Measurements from ENCODE around the gene TMEM214.

TMEM214 gene, protein sequence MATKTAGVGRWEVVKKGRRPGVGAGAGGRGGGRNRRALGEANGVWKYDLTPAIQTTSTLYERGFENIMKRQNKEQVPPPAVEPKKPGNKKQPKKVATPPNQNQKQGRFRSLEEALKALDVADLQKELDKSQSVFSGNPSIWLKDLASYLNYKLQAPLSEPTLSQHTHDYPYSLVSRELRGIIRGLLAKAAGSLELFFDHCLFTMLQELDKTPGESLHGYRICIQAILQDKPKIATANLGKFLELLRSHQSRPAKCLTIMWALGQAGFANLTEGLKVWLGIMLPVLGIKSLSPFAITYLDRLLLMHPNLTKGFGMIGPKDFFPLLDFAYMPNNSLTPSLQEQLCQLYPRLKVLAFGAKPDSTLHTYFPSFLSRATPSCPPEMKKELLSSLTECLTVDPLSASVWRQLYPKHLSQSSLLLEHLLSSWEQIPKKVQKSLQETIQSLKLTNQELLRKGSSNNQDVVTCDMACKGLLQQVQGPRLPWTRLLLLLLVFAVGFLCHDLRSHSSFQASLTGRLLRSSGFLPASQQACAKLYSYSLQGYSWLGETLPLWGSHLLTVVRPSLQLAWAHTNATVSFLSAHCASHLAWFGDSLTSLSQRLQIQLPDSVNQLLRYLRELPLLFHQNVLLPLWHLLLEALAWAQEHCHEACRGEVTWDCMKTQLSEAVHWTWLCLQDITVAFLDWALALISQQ

DNA sequence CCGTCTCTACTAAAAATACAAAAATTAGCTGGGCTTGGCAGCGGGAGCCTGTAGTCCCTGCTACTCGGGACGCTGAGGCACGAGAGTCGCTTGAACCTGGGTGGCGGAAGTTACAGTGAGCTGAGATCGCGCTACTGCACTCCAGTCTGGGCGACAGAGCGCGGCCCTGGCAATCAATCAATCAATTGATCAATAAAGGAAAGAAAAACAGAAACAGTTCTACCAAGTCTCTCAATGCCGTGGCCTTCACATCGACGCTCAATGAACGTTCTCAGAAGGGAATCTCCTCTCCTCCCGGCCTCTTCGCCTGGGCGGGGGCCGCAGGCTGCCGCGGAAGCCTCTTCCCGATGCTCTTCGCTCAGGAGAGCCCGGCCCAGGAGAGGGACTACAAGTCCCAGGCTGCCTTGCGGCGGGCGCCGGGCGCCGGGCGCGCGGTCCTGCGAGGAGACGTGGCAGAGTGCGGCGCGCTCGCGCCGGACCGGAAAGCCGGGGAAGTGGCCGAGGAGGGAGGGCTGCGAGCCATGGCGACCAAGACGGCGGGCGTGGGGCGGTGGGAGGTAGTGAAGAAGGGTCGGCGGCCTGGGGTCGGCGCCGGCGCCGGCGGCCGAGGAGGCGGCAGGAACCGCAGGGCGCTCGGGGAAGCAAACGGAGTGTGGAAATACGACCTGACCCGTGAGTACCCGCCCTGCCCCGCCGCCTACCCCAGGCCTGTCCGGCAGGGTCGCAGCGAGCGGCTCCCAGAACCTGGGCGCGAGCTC lies at the start of gene TMEM214:
Gene TMEM214, plus strand, starts transcription at position 471 of the 758 bp plus-strand sequence. Its CDS starts 51 bp downstream, at position 522.
- no peak; the same call in 1 of the 2 replicates for TF ChIP-seq GATA2 (IDR thresholded peaks at IDR 0.05; ENCODE audit: low read depth, low read length)
- no peak for TF ChIP-seq GATA3 (IDR thresholded peaks at IDR 0.05; ENCODE audit: low read depth, low read length)

DNA sequence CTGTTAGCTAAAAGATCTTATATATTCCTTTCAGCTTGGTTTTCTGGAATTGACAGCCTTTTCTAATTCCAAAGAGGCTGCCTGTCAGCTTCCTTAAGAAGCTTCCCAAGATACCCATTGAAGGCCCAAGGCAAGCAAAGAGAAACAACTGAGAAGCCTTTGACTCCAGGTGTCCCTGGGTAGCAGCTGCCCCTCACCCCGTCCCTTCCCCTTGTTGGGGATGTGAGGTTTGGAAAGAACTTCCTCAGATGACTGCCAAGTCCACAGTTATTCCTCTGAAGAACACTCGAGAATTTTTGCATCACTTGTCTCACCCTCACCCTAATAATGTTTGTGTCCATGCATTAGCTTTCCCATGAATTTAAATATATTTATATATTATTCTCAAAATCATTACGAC lies 49.0 kb upstream of the TMEM214 start:
- TF ChIP-seq GATA3 (IDR thresholded peaks at IDR 0.05; ENCODE audit: low read depth, low read length), result no peak
- no peak for TF ChIP-seq GATA2 (IDR thresholded peaks at IDR 0.05; ENCODE audit: low read depth, low read length)

DNA sequence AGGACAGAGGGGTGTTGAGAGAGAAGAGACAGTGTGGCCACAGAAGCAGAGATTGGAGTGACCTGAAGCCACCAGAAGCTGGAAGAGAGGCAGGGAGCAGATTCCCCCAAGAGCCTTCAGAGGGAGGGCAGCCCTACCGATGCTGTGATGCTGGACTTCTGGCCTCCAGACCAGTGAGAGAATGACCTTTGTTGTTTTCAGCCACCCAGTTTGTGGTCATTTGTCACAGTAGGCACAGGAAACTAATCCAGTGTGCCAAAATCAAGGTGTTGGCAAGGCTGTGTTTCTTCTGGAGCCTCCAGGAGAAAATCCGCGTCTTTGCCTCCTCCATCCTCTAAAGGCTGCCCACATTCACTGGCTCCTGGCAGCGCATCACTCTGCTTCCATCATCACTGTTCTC lies 47.0 kb upstream of the TMEM214 start:
- TF ChIP-seq GATA3 (IDR thresholded peaks at IDR 0.05; ENCODE audit: low read depth, low read length) (no peak), GATA2 (IDR thresholded peaks at IDR 0.05; ENCODE audit: low read depth, low read length) (no peak)

DNA sequence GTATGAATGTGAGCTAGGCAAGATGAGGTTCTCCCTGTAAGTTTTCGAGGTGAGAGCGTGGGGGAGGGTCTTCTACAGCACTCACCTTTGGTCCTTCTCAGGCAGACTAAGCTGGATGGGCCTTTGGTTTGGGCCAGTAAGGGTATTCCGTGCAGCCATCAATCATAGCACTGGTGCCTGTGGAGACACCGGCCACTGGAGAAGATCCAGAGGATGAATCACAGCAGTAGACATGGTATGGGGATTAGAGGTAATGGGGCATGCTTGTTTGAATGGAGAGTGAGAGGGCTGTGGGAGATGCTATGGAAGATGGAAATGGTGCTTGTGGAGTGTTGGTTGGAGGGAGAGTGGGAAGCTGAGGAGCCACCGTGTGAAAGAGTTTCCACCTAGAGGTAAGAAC lies 46.2 kb upstream of the TMEM214 start:
- no peak for TF ChIP-seq GATA3 (IDR thresholded peaks at IDR 0.05; ENCODE audit: low read depth, low read length)
- TF ChIP-seq GATA2 (IDR thresholded peaks at IDR 0.05; ENCODE audit: low read depth, low read length), result no peak

DNA sequence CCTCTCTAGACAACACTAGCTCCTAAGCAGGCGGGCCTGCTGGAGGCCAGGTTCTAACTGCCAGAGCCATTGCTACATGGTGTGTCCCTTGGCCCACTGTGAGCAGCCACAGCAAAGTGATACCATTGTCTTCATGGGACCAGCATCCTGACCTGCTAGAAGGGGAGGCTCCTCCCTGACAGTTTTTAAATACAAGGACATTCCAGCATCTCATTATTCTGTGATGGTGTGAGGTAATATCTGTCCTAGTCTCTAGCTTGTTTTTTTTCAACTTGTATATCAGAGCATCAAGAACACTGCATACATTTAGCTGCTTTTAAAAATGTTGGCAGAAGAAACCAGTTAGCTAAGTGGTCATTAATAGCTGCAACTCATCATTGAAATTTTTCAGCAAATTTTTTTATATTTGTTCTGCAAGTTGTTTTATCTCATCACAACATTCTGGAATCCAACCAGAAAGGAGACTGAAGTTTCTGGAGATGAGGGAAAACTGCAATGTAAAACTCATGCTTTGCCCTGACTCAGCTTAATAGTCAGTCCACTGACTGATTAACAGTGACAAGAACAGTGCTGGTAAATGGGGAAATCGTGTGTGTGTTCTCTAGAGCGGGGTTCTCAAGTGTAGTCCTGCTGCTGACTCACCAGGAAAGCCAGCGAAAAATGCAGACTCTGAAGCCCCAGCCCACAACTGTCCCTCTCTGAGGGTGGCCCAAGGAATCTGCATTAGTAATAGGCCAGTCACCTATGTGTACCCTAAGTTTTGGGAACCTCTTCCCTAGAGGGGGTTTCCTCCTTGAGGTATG lies 44.5 kb upstream of the TMEM214 start:
- TF ChIP-seq GATA2 (IDR thresholded peaks at IDR 0.05; ENCODE audit: low read depth, low read length) (no peak), GATA3 (IDR thresholded peaks at IDR 0.05; ENCODE audit: low read depth, low read length) (no peak)

DNA sequence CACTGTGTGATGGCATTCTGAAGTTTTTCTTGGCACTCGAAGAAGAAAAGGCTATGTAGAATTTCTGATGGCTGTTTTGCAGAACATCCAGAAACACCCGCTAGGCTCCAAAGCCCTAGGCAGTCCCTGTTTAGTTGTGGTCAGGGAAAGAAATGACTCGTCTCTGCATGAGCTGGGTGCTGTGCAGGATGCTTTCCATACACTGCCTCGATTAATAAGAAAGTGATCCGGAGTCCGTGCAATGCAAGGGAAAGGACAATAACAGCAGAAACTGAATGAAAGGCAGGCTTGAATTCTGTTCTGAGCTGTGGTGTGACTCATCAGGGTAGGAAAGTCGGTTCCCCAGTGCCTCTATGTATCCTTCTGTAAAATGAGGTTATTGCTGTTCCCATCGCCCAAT lies 43.6 kb upstream of the TMEM214 start:
- TF ChIP-seq GATA2 (IDR thresholded peaks at IDR 0.05; ENCODE audit: low read depth, low read length) (no peak), GATA3 (IDR thresholded peaks at IDR 0.05; ENCODE audit: low read depth, low read length) (no peak)

DNA sequence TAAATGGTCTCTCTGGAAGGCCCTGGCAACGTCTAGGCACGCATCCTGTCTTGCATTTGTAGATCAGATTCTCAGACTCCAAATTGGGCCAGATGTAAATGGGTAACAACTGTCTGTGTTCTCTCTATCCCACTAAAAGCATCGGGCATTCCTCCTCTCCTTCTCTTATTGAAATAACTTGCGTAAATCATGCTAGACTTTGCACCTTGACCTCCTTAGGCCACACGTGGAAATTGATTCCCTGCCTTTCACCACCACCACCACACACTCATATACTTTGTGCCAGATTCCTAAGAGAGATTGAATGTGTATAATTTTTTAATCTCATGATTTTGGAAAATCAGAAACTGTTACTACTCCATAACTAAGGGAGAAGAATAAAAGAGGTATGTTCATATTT lies 41.0 kb upstream of the TMEM214 start:
- TF ChIP-seq GATA3 (IDR thresholded peaks at IDR 0.05; ENCODE audit: low read depth, low read length) (no peak), GATA2 (IDR thresholded peaks at IDR 0.05; ENCODE audit: low read depth, low read length) (no peak)

DNA sequence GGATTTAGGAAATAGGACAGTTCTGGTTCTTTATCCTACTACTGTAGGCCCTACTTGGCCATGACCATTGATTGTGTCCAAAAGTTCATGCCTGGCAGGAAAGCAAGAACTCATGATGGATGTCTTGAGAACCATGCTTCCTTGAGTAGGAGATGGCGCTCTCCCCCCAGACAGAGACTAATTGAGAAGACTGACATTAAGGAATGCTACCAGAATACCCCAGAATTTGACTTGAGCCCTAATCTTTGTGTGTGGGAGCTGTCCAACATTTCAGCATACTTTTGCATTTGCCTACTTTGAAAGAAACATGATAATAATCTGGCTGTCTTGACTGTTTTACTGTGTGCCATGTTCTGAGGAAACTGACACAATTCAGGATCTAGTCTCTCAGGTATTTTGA lies 39.0 kb upstream of the TMEM214 start:
- no peak for TF ChIP-seq GATA2 (IDR thresholded peaks at IDR 0.05; ENCODE audit: low read depth, low read length)

DNA sequence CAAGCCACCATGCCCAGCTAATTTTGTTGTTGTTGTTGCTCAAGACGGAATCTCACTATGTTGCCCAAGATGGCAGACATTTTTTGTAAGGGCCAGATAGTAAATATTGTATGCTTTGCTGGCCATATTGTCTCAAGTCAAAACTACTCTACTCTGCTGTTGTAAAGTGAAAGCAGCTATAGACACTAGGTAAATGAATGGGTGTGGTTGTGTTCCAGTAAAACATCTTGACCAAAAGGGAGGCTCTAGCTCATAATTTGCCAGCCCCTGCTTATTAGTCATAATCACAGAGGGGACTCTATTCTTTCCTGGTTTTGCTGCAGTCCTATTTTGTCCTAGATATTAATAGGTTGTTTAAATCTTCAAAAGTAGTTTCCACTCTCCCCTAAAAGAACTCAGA lies 37.8 kb upstream of the TMEM214 start:
- TF ChIP-seq GATA3 (IDR thresholded peaks at IDR 0.05; ENCODE audit: low read depth, low read length) (no peak), GATA2 (IDR thresholded peaks at IDR 0.05; ENCODE audit: low read depth, low read length) (no peak)

DNA sequence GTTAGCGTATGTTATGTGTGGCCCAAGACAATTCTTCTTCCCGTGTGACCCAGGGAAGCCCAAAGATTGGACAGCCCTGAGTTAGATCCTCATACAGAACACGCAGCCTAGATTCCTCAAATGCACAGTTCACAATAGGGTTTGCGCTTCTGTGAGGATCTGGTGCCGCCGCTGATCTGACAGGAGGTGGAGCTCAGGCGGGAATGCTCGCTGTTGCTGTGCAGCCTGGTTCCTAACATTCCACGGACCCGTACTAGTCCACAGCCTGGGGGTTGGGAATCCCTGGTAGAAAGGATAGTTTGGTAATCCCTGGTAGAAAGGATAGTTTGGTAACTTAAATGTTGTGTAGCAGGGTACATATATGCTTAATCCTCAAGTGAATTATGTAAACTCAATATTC lies 35.4 kb upstream of the TMEM214 start:
- TF ChIP-seq GATA3 (IDR thresholded peaks at IDR 0.05; ENCODE audit: low read depth, low read length) (no peak), GATA2 (IDR thresholded peaks at IDR 0.05; ENCODE audit: low read depth, low read length) (no peak)

DNA sequence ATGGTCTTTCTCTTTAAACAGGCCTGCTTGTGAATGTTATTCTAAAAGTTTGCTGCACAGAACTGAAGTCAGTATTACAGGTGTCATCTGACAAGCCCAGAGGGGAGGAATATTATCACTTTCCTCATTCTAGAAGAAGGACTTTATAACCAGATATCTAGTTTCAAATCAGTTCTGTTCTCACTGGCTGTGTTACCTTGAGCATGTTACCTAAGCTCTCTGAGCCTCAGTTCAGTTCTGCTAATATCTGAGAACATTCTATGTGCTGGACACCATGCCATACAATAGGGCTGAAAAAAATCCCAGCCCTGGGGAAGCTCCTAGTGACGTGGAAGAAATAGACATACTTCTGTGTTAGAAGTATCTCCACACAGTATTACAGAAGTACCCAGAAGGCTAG lies 34.4 kb upstream of the TMEM214 start:
- TF ChIP-seq GATA2 (IDR thresholded peaks at IDR 0.05; ENCODE audit: low read depth, low read length) (no peak), GATA3 (IDR thresholded peaks at IDR 0.05; ENCODE audit: low read depth, low read length) (no peak)

DNA sequence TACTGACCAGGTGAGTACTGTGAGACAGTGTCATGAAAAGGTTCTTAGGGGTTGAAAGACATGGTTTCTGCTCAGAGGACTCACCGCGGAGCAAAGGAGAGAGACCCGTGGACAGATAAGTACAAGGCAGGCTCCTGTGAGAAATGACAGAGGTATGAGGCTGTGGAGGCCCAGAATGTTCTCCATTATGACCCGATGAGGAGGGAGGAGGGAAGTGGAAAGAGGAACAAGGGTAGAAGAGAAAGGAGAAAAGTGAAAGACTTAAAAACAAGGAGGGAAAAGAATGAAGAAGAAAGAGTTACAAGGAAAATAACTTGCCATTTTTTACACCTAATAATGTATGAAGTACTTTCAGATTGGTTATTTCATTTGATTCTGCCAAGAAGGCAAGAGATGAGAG lies 32.5 kb upstream of the TMEM214 start:
- TF ChIP-seq GATA2 (IDR thresholded peaks at IDR 0.05; ENCODE audit: low read depth, low read length) (no peak), GATA3 (IDR thresholded peaks at IDR 0.05; ENCODE audit: low read depth, low read length) (no peak)

DNA sequence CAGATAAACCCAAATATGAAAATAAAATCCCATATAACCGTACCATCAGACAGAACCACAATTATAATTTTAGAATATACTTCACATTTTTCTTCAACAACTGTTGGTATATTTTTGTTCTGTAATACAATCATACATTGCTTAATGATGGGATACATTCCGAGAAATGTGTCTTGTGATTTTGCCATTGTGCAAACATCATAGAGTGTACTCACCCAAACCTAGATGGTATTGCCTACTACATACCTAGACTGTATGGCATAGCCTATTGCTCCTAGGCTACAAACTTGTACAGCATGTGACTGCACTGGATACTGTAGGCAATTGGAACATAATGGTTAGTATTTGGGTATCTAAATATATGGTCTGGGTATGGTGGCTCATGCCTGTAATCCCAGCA lies 31.8 kb upstream of the TMEM214 start:
- TF ChIP-seq GATA3 (IDR thresholded peaks at IDR 0.05; ENCODE audit: low read depth, low read length) (no peak), GATA2 (IDR thresholded peaks at IDR 0.05; ENCODE audit: low read depth, low read length) (no peak)

DNA sequence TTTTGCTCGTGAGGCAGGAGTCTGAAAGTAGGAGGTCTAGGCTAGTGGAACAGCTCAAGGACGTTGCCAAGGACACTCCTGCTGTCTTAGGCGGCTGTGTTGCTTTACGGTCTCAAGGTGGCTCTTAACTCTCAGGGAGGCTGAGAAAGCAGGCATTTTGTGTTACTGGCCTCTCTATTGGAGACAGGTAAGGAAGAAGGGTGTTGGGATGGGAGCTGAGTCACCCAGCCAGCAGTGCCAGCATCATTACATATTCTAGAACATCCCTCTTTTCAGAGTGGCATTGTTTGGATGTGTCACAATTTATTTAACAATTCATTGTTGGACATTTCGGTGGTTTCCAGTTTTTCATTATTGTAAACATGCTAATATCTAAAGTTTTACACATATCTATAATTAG lies 30.8 kb upstream of the TMEM214 start:
- no peak for TF ChIP-seq GATA2 (IDR thresholded peaks at IDR 0.05; ENCODE audit: low read depth, low read length)
- TF ChIP-seq GATA3 (IDR thresholded peaks at IDR 0.05; ENCODE audit: low read depth, low read length), result no peak
